GM12865 (cell line): ENCODE measurements around the gene ZFYVE28.

ENCODE experiments used
- DNase-seq: peaks from one replicate; pipeline ENCODE4 v3.0.0; 2010; ENCODE audit warnings: low read depth
- H3K4me3 ChIP-seq: 2 replicates; pipeline ENCODE4 v1.5.1; 2011; ENCODE audit warnings: mild to moderate bottlenecking, low read depth, low read length, control low read depth
- CTCF ChIP-seq: IDR thresholded peaks from 2 replicates; pipeline ENCODE4 v1.5.1; 2011; ENCODE audit warnings: low read length, control low read depth, low read depth, inconsistent platforms; ENCODE audit not compliant: insufficient read depth; ENCODE audit errors: missing control alignments

ZFYVE28 gene

GRCh38 chr4:2313366-2313765 lies 105.1 kb downstream of the ZFYVE28 start:
- no peak for DNase-seq
- TF ChIP-seq CTCF, result no peak
- H3K4me3 ChIP-seq, result no peak overlapping the region

GRCh38 chr4:2306773-2307410 lies 111.6 kb downstream of the ZFYVE28 start:
- H3K4me3 ChIP-seq, result no peak overlapping the region
- DNase-seq, result no peak

GRCh38 chr4:2305766-2306501 lies 112.5 kb downstream of the ZFYVE28 start:
- DNase-seq, result peak; percentile 27
- TF ChIP-seq CTCF, result no peak
- no peak overlapping the region for H3K4me3 ChIP-seq

More at GRCh38 chr4:2306773-2307410, 111.6 kb downstream of the ZFYVE28 start:
- TF ChIP-seq CTCF, result no peak

- no peak overlapping the region for H3K4me3 ChIP-seq
- DNase-seq, result no peak
- no peak for TF ChIP-seq CTCF
Observed at GRCh38 chr4:2304877-2305561, 113.4 kb downstream of the ZFYVE28 start.

DNA sequence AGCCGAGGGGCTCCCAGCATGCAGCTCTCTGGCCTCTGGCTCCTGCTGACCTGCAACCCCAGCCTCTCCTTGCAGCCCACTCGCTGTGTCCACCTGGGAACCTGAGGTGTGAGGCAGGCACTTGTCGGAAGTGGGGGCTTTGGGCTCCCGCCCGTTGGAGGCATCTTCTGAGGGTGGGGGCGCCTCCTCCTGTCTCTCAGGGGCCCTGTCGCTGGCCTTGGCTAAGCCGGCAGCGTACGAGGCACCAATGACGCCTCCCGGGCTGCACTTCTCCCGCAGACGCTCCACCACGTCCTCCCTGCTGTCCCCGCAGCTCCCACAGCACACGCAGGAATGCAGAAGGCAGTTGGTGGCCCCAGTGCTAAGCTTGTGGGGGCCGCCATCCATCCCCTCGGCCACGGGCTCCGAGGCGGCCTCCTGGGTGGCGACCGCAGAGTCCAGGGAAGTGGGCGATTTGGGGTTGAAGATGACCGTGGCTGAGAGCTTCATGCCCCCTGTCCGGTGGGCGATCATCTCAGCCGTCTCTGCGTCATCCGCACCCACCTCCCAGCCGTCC lies 114.0 kb downstream of the ZFYVE28 start:
- H3K4me3 ChIP-seq, result no peak overlapping the region
- DNase-seq, result no peak
- no peak for TF ChIP-seq CTCF

- no peak for DNase-seq
- TF ChIP-seq CTCF, result no peak
- no peak overlapping the region for H3K4me3 ChIP-seq
Observed at GRCh38 chr4:2303686-2304320, 114.6 kb downstream of the ZFYVE28 start.
